Nephron (organoid): ENCODE measurements around the gene KRT35.

Source experiments
- H3K27ac Mint-ChIP-seq, 3 experiments: 2 replicates each; pipeline ENCODE4 v1.8.0; 2020; ENCODE audit warnings: mixed read lengths in 3 of 3, mild to moderate bottlenecking in 2 of 3, moderate library complexity in 1 of 3
- H3K27me3 Mint-ChIP-seq: 2 replicates; pipeline ENCODE4 v1.8.0; 2021; ENCODE audit warnings: low read depth, mild to moderate bottlenecking, moderate library complexity, mixed read lengths
- H3K36me3 Mint-ChIP-seq: 2 replicates; pipeline ENCODE4 v1.8.0; 2020; ENCODE audit warnings: low read depth, mixed read lengths
- H3K4me1 Mint-ChIP-seq: 2 replicates; pipeline ENCODE4 v1.8.0; 2020; ENCODE audit warnings: mixed read lengths
- H3K4me3 Mint-ChIP-seq, 3 experiments: 2 replicates each; pipeline ENCODE4 v1.8.0; 2020; ENCODE audit warnings: mild to moderate bottlenecking in 3 of 3, mixed read lengths in 3 of 3, moderate library complexity in 2 of 3
- H3K9me3 Mint-ChIP-seq: 2 replicates; pipeline ENCODE4 v1.8.0; 2020; ENCODE audit warnings: mixed read lengths
- CTCF ChIP-seq, 3 experiments: fragments of 200-600 bp; sonication (generic); IDR thresholded peaks; one replicate each; pipeline ENCODE4 v1.5.0; 2021; ENCODE audit warnings: antibody characterized with exemption in 3 of 3; ENCODE audit not compliant: unreplicated experiment in 3 of 3

The KRT35 gene

GRCh38 chr17:41520821-41521521 lies 40.0 kb upstream of the KRT35 start:
- TF ChIP-seq CTCF (IDR thresholded peaks at IDR 0.05; ENCODE audit: unreplicated experiment in 3 of 3) = no peak
- Mint-ChIP-seq H3K4me1 (peaks cover 22% of the 10 kb centered on the region), H3K4me3 (no peak overlapping the region), H3K27me3 (peaks cover 47% of the 10 kb centered on the region), H3K36me3 (peaks cover 11% of the 10 kb centered on the region), H3K27ac (no peak overlapping the region), H3K9me3 (no peaks in the 10 kb centered on the region)

GRCh38 chr17:41519501-41520224 lies 38.7 kb upstream of the KRT35 start:
- peaks cover 40% of the 10 kb centered on the region for H3K27me3 Mint-ChIP-seq
- H3K27ac Mint-ChIP-seq = no peak overlapping the region
- peaks cover 7% of the 10 kb centered on the region for H3K36me3 Mint-ChIP-seq
- peaks cover 22% of the 10 kb centered on the region for H3K4me1 Mint-ChIP-seq
- H3K4me3 Mint-ChIP-seq = no peak overlapping the region
- no peak for TF ChIP-seq CTCF (IDR thresholded peaks at IDR 0.05; ENCODE audit: unreplicated experiment in 3 of 3)
- H3K9me3 Mint-ChIP-seq = no peaks in the 10 kb centered on the region

- no peak for TF ChIP-seq CTCF (IDR thresholded peaks at IDR 0.05; ENCODE audit: unreplicated experiment in 3 of 3)
- Mint-ChIP-seq H3K9me3 (no peaks in the 10 kb centered on the region), H3K4me1 (peaks cover 22% of the 10 kb centered on the region), H3K27ac (no peak within 1 kb of the TSS), H3K4me3 (no peak within 1 kb of the TSS), H3K36me3 (peaks cover 7% of the 10 kb centered on the region), H3K27me3 (peaks cover 40% of the 10 kb centered on the region)
Measured at GRCh38 chr17:41518789-41519449, 38.0 kb upstream of the KRT35 start, which contains the start of gene KRT15. TSS of gene KRT15 (minus strand) at chr17:41518890. CDS start at chr17:41518827, 63 bp downstream.

- Mint-ChIP-seq H3K4me1 (peaks cover 14% of the 10 kb centered on the region), H3K27me3 (peaks cover 31% of the 10 kb centered on the region)
Measured at GRCh38 chr17:41518031-41518430, 37.1 kb upstream of the KRT35 start.

GRCh38 chr17:41516830-41517283 lies 35.9 kb upstream of the KRT35 start:
- no peak overlapping the region for H3K27ac Mint-ChIP-seq
- no peak overlapping the region for H3K4me3 Mint-ChIP-seq
- no peak for TF ChIP-seq CTCF (IDR thresholded peaks at IDR 0.05; ENCODE audit: unreplicated experiment in 3 of 3)
- peaks cover 31% of the 10 kb centered on the region for H3K27me3 Mint-ChIP-seq
- H3K36me3 Mint-ChIP-seq = no peaks in the 10 kb centered on the region
- peaks cover 13% of the 10 kb centered on the region for H3K4me1 Mint-ChIP-seq
- H3K9me3 Mint-ChIP-seq = no peaks in the 10 kb centered on the region

More at GRCh38 chr17:41518031-41518430, 37.1 kb upstream of the KRT35 start:
- no peaks in the 10 kb centered on the region for H3K36me3 Mint-ChIP-seq
- no peak overlapping the region for H3K27ac Mint-ChIP-seq
- no peak for TF ChIP-seq CTCF (IDR thresholded peaks at IDR 0.05; ENCODE audit: unreplicated experiment in 3 of 3)
- H3K9me3 Mint-ChIP-seq = no peaks in the 10 kb centered on the region
- no peak overlapping the region for H3K4me3 Mint-ChIP-seq
